Measurements from ENCODE around the gene RAPGEF2.

DNA sequence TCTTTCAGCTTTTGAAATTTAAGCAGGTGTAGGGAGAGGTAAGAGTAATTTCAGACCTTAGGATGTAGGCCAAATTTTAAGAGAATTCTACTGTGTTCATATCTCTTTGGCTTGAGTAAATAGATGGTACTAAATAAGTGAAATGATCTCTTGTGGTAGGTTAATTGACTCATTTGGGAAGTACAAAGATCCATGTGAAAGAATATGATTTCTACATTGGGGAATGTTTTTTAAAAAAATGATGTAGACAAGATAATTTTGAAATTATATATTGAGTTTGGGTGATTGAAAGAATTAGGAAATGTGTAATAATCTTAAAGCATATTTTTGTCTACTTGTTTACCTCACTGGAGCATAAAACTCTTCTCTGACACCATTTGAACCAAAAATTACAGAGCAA is 35.6 kb downstream of the RAPGEF2 start:
- no peak for TF ChIP-seq SMC3 (IDR thresholded peaks at IDR 0.05; ENCODE audit: borderline replicate concordance, low read length)
- TF ChIP-seq, protein P1, sequence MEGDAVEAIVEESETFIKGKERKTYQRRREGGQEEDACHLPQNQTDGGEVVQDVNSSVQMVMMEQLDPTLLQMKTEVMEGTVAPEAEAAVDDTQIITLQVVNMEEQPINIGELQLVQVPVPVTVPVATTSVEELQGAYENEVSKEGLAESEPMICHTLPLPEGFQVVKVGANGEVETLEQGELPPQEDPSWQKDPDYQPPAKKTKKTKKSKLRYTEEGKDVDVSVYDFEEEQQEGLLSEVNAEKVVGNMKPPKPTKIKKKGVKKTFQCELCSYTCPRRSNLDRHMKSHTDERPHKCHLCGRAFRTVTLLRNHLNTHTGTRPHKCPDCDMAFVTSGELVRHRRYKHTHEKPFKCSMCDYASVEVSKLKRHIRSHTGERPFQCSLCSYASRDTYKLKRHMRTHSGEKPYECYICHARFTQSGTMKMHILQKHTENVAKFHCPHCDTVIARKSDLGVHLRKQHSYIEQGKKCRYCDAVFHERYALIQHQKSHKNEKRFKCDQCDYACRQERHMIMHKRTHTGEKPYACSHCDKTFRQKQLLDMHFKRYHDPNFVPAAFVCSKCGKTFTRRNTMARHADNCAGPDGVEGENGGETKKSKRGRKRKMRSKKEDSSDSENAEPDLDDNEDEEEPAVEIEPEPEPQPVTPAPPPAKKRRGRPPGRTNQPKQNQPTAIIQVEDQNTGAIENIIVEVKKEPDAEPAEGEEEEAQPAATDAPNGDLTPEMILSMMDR (IDR thresholded peaks at IDR 0.05 in 2 of 3, conservative IDR thresholded peaks at IDR 0.05 in 1 of 3; ENCODE audit: control insufficient read depth in 2 of 3, extremely low read depth in 1 of 3, insufficient read depth in 1 of 3, low read depth in 3 of 3, low read length in 3 of 3) = no peak
